ENCODE measurements around the gene SLC47A2.

DNA sequence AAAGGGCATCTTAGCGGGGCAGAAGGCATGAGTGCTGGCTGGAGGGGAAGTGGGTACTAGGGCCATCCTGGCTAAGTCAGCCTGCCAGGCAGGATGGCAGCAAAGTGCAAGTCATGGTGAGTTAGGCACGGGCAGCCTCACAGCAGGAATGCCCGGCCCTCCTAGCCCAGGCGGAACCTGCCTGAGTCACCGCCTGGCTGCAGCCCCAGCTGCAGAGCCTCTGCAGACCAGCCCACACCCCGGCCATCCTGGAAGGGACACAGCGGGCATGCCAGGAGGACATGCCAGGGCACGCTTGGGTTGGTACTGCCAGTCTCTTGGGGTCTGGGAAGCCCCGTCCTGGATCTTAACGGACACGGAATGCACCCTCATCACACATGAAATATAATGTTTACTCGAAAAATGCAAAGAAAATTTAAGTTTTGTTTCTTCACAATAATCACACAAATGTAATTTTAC is 36.7 kb upstream of the SLC47A2 start:
- TF ChIP-seq, protein P1, sequence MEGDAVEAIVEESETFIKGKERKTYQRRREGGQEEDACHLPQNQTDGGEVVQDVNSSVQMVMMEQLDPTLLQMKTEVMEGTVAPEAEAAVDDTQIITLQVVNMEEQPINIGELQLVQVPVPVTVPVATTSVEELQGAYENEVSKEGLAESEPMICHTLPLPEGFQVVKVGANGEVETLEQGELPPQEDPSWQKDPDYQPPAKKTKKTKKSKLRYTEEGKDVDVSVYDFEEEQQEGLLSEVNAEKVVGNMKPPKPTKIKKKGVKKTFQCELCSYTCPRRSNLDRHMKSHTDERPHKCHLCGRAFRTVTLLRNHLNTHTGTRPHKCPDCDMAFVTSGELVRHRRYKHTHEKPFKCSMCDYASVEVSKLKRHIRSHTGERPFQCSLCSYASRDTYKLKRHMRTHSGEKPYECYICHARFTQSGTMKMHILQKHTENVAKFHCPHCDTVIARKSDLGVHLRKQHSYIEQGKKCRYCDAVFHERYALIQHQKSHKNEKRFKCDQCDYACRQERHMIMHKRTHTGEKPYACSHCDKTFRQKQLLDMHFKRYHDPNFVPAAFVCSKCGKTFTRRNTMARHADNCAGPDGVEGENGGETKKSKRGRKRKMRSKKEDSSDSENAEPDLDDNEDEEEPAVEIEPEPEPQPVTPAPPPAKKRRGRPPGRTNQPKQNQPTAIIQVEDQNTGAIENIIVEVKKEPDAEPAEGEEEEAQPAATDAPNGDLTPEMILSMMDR (IDR thresholded peaks at IDR 0.05) = no peak
- no peak for TF ChIP-seq ZFX (IDR thresholded peaks at IDR 0.05; ENCODE audit: borderline replicate concordance)
